GM12878 (cell line): ENCODE results near the gene MYO3B. TPM values are rescaled to one million over a fixed set of nuclear protein-coding genes. Genes with fewer than 3 reads are reported as not detected.

Experiments used
- ATAC-seq: fragments of 200-7000 bp; cut with Tn5 transposase; 3 replicates; pipeline ENCODE4 v1.9.1; 2020; ENCODE audit warnings: mild to moderate bottlenecking, moderate library complexity
- BruUV-seq: library from RNA; stranded (reverse); fragments of 400-500 nt; replicated peaks from 2 replicates; lab custom pipeline; 2021; lab: Mats Ljungman, UMichigan
- CTCF ChIA-PET: fragments of 300-600 bp; sonication (Branson Sonifier 250); formaldehyde crosslinking; extraction: SDS; loops from one replicate; lab custom pipeline; 2021; ENCODE audit warnings: inconsistent platforms; lab: Yijun Ruan, JAX
- POLR2A ChIA-PET: fragments of 350-600 bp; formaldehyde crosslinking; extraction: SDS; loops from one replicate; lab custom pipeline; 2021; ENCODE audit warnings: inconsistent platforms; lab: Charles Lee
- RAD21 ChIA-PET: fragments of 300-600 bp; sonication (Branson Sonifier 250); formaldehyde crosslinking; loops from one replicate; lab custom pipeline; 2023; ENCODE audit warnings: antibody characterized with exemption; ENCODE audit not compliant: unreplicated experiment; lab: Charles Lee
- SMC1A ChIA-PET: fragments of 300-600 bp; sonication (Branson Sonifier 250); formaldehyde crosslinking; loops from one replicate; lab custom pipeline; 2023; ENCODE audit not compliant: unreplicated experiment, uncharacterized antibody; lab: Charles Lee
- DNase-seq: peaks from one replicate; pipeline ENCODE4 v3.0.0-alpha.2; 2011; ENCODE audit warnings: low read depth, low spot score
- FAIRE-seq: peaks from 3 replicates; lab custom pipeline; 2011; peaks lifted over from hg19 to GRCh38; lab: Jason Lieb, UNC
- H2AFZ ChIP-seq: 2 replicates; pipeline ENCODE4 v1.6.0; 2011; ENCODE audit warnings: low read depth, low read length, control low read depth; ENCODE audit not compliant: control insufficient read depth
- H3K27ac ChIP-seq: 2 replicates; pipeline ENCODE4 v1.5.1; 2011; ENCODE audit warnings: control low read depth; ENCODE audit not compliant: control insufficient read depth, insufficient read depth
- H3K27me3 ChIP-seq, 2 experiments: replicated peaks in 1 of 2; 2 replicates each; pipeline versions ENCODE4 v1.6.0 to v1.6.1; 2011; ENCODE audit warnings: low read length in 1 of 2; ENCODE audit not compliant: control insufficient read depth in 2 of 2, insufficient read depth in 2 of 2
- H3K36me3 ChIP-seq, 2 experiments: 2 replicates each; pipeline ENCODE4 v1.5.1; 2011; ENCODE audit warnings: low read length in 1 of 2; ENCODE audit not compliant: control insufficient read depth in 2 of 2, insufficient read depth in 2 of 2
- H3K4me1 ChIP-seq: 2 replicates; pipeline ENCODE4 v1.6.1; 2011; ENCODE audit warnings: mild to moderate bottlenecking, low read length, moderate library complexity, mixed read lengths; ENCODE audit not compliant: control insufficient read depth, insufficient read depth
- H3K4me2 ChIP-seq: 2 replicates; pipeline ENCODE4 v1.6.0; 2011; ENCODE audit warnings: control low read depth; ENCODE audit not compliant: control insufficient read depth, insufficient read depth
- H3K4me3 ChIP-seq: fragments of 200-600 bp; sonication (generic); 2 replicates; pipeline ENCODE4 v1.5.1; 2016
- H3K79me2 ChIP-seq: 2 replicates; pipeline ENCODE4 v1.6.0; 2011; ENCODE audit warnings: low read length; ENCODE audit not compliant: control insufficient read depth, insufficient read depth
- H3K9ac ChIP-seq: 2 replicates; pipeline ENCODE4 v1.8.0; 2011; ENCODE audit warnings: low read length, control low read depth, mixed read lengths; ENCODE audit not compliant: control insufficient read depth, insufficient read depth
- H3K9me3 ChIP-seq: replicated peaks from 3 replicates; pipeline ENCODE4 v1.5.1; 2011; ENCODE audit warnings: mild to moderate bottlenecking, low read length; ENCODE audit not compliant: control insufficient read depth, insufficient read depth
- H4K20me1 ChIP-seq: 2 replicates; pipeline ENCODE4 v1.6.0; 2011; ENCODE audit not compliant: control insufficient read depth, insufficient read depth
- BCL11A ChIP-seq: IDR thresholded peaks from 2 replicates; pipeline ENCODE4 v1.6.1; 2011; ENCODE audit warnings: low read depth, low read length
- EED ChIP-seq: sonication (generic); IDR thresholded peaks from 2 replicates; pipeline ENCODE4 v1.6.1; 2016; ENCODE audit warnings: antibody characterized with exemption, low read depth
- HCFC1 ChIP-seq: fragments of 150-350 bp; IDR thresholded peaks from 2 replicates; pipeline ENCODE4 v1.6.1; 2014; ENCODE audit warnings: low read length
- IKZF1 ChIP-seq: fragments of 450-650 bp; conservative IDR thresholded peaks from 2 replicates; pipeline ENCODE4 v1.6.1; 2017; ENCODE audit warnings: antibody characterized with exemption, mild to moderate bottlenecking
- NFYB ChIP-seq: IDR thresholded peaks from 2 replicates; pipeline ENCODE4 v1.6.1; 2011; ENCODE audit warnings: low read depth, mild to moderate bottlenecking, low read length, improper control_type of control experiment, moderate library complexity; ENCODE audit not compliant: insufficient read depth
- NR2C1 ChIP-seq: fragments of 450-650 bp; IDR thresholded peaks from 2 replicates; pipeline ENCODE4 v1.6.1; 2017; ENCODE audit warnings: antibody characterized with exemption, mild to moderate bottlenecking, moderate library complexity
- POLR2A ChIP-seq: IDR thresholded peaks from 2 replicates; pipeline ENCODE4 v1.6.1; 2011; ENCODE audit warnings: low read depth, mild to moderate bottlenecking, low read length
- RAD51 ChIP-seq: fragments of 450-650 bp; IDR thresholded peaks from 2 replicates; pipeline ENCODE4 v1.6.1; 2016; ENCODE audit warnings: moderate library complexity, mild to moderate bottlenecking, inconsistent platforms
- SRF ChIP-seq, 2 experiments: IDR thresholded peaks; 2 replicates each; pipeline ENCODE4 v1.6.1; 2011; ENCODE audit warnings: low read depth in 2 of 2, low read length in 2 of 2, mild to moderate bottlenecking in 1 of 2, moderate library complexity in 1 of 2
- ZNF592 ChIP-seq: fragments of 450-650 bp; IDR thresholded peaks from 2 replicates; pipeline ENCODE4 v1.6.1; 2017; ENCODE audit warnings: mild to moderate bottlenecking, moderate library complexity
- ZSCAN29 ChIP-seq: fragments of 450-650 bp; IDR thresholded peaks from 2 replicates; pipeline ENCODE4 v1.6.1; 2017; ENCODE audit warnings: mild to moderate bottlenecking, moderate library complexity
- WGBS: methylation state at CpG from one replicate; pipeline ENCODE4 v1.1.6; 2016; ENCODE audit warnings: low lambda C conversion rate; ENCODE audit not compliant: insufficient replicate concordance, insufficient coverage; ENCODE audit errors: missing lambda C conversion rate; 5-methylcytosine and 5-hydroxymethylcytosine counted together
- in situ Hi-C: fragments of 300-500 bp; cut with MboI; formaldehyde crosslinking; loops from 9 replicates; pipeline ENCODE4 v1.14.3; 2018; ENCODE audit warnings: mixed read lengths
- intact Hi-C: fragments of 100-400 bp; cut with micrococcal nuclease; formaldehyde crosslinking; loops from one replicate; pipeline ENCODE4 v1.14.2; 2022; ENCODE audit not compliant: unreplicated experiment
- polyA plus RNA-seq, 11 experiments: library from polyadenylated mRNA; depleted of rRNA in 4 of 11; unstranded in 6 of 11; stranded (reverse) in 5 of 11; fragments of >200 nt; fragmentation: Nextera tagmentation in 4 of 11; fragmentation: Illumina TruSeq in 1 of 11; extraction: Ambion mirVana in 4 of 11; extraction: Trizol in 1 of 11; gene quantifications; 1 replicate in 1 of 11; 2 replicates in 10 of 11; pipeline versions ENCODE4 v1.2.1 to v1.2.3, GENCODE V29; 2011 to 2016; ENCODE audit warnings: inconsistent platforms in 2 of 11, missing spikeins in 2 of 11, low read depth in 1 of 11
- total RNA-seq, 4 experiments: library from RNA; depleted of rRNA in 3 of 4; stranded (reverse); fragments of >200 nt in 3 of 4; fragmentation: Illumina TruSeq in 1 of 4; extraction: Trizol in 1 of 4; gene quantifications; 2 replicates each; pipeline versions ENCODE4 v1.2.1 to v1.2.3, GENCODE V29; 2013 to 2021

Gene MYO3B
- total and polyA plus RNA-seq, 10 of the 15 experiments (the other 5 are each of a cell fraction or from before 2014, with no cell fraction given): 1.1 to 7.1 (median 2.1) TPM

GRCh38 chr2:170341684-170342623 lies 164.0 kb downstream of the MYO3B start (continued):
- TF ChIP-seq BCL11A (no peak), EED (no peak), POLR2A (no peak)

GRCh38 chr2:170344663-170345346 lies 166.9 kb downstream of the MYO3B start:
- peaks cover 24% of the 10 kb centered on the region for H3K4me1 ChIP-seq
- POLR2A ChIA-PET: no interaction called here
- H3K79me2 ChIP-seq: no peaks in the 10 kb centered on the region
- in situ Hi-C loops: no loop called here
- no peaks in the 10 kb centered on the region for H3K27me3 ChIP-seq
- SMC1A ChIA-PET: interaction anchor here (1.0 to 2.1 kb wide), 4 partner anchors 14 to 19 kb away, joined by 3 to 4 read pairs (median 4); no protein-coding TSS in a partner anchor
- no peak overlapping the region for H3K4me2 ChIP-seq
- no peaks in the 10 kb centered on the region for H3K36me3 ChIP-seq
- intact Hi-C loops: no loop called here
- FAIRE-seq (no peak), DNase-seq (no peak), ATAC-seq (no peak)
- no peak overlapping the region for H3K9ac ChIP-seq
- RAD21 ChIA-PET: interaction anchor here (0.6 to 4.4 kb wide), 3 partner anchors 21 to 109 kb away, joined by 3 to 21 read pairs (median 3); no protein-coding TSS in a partner anchor
- no peaks in the 10 kb centered on the region for H3K9me3 ChIP-seq
- no peaks in the 10 kb centered on the region for H4K20me1 ChIP-seq
- no peak overlapping the region for H2AFZ ChIP-seq
- no peak overlapping the region for H3K27ac ChIP-seq
- H3K4me3 ChIP-seq: no peak overlapping the region
- 60% methylated on average over 3 of the region's 3 CpGs for WGBS
- TF ChIP-seq NFYB (no peak), ZNF592 (no peak), RAD51 (no peak), SRF (IDR thresholded peaks at IDR 0.05; ENCODE audit: low read depth in 2 of 2, low read length in 2 of 2) (no peak), HCFC1 (no peak), IKZF1 (no peak), ZSCAN29 (no peak), NR2C1 (no peak)
- TF ChIP-seq, all 136 proteins: peak for 0
- BruUV-seq: no TSS peak
- CTCF ChIA-PET: interaction anchor here (0.8 to 9.1 kb wide), 6 partner anchors 11 to 64 kb away, joined by 3 to 68 read pairs (median 4); no protein-coding TSS in a partner anchor
